COR-L47 (cell line): ENCODE data around the gene FCN2.

Source experiments
- DNase-seq: peaks from one replicate; lab custom pipeline; 2025; lab: John Stamatoyannopoulos, UW

Gene FCN2

GRCh38 chr9:134888603-134889190 is 8.1 kb downstream of the FCN2 start:
- no peak for DNase-seq

- DNase-seq, result no peak
Observed at GRCh38 chr9:134889386-134890154, 9.0 kb downstream of the FCN2 start.

GRCh38 chr9:134890155-134890495 is 9.5 kb downstream of the FCN2 start:
- DNase-seq, result no peak

GRCh38 chr9:134891053-134891452 is 10.4 kb downstream of the FCN2 start:
- no peak for DNase-seq

- DNase-seq, result no peak
Observed at GRCh38 chr9:134891713-134892112, 11.1 kb downstream of the FCN2 start.

GRCh38 chr9:134892221-134892620 is 11.6 kb downstream of the FCN2 start:
- no peak for DNase-seq

GRCh38 chr9:134892820-134893420 is 12.3 kb downstream of the FCN2 start:
- DNase-seq, result no peak

- no peak for DNase-seq
Observed at GRCh38 chr9:134894136-134894860, 13.7 kb downstream of the FCN2 start.

GRCh38 chr9:134895097-134895496 is 14.5 kb downstream of the FCN2 start:
- DNase-seq, result no peak

GRCh38 chr9:134895567-134895907 is 14.9 kb downstream of the FCN2 start:
- no peak for DNase-seq

GRCh38 chr9:134895908-134896833 is 15.6 kb downstream of the FCN2 start:
- no peak for DNase-seq

GRCh38 chr9:134896834-134897583 is 16.4 kb downstream of the FCN2 start:
- no peak for DNase-seq

- DNase-seq, result no peak
Observed at GRCh38 chr9:134897584-134898170, 17.1 kb downstream of the FCN2 start.

- DNase-seq, result no peak
Observed at GRCh38 chr9:134898319-134898718, 17.7 kb downstream of the FCN2 start.

GRCh38 chr9:134899168-134899567 is 18.6 kb downstream of the FCN2 start:
- no peak for DNase-seq

- no peak for DNase-seq
Observed at GRCh38 chr9:134899818-134900217, 19.2 kb downstream of the FCN2 start.

GRCh38 chr9:134902936-134903335 is 22.3 kb downstream of the FCN2 start:
- DNase-seq, result no peak

GRCh38 chr9:134908524-134909309 is 28.1 kb downstream of the FCN2 start:
- no peak for DNase-seq

- DNase-seq, result no peak
Observed at GRCh38 chr9:134909511-134910481, 29.2 kb downstream of the FCN2 start.
